Liver (tissue), 10 donors: ENCODE data around the gene GCH1. TPM values are rescaled to one million over a fixed set of nuclear protein-coding genes. Genes with fewer than 3 reads are reported as not detected.

Source experiments
- DNase-seq: peaks from one replicate; pipeline ENCODE4 v3.0.0-alpha.2; 2017; ENCODE audit warnings: low spot score
- H3K27ac ChIP-seq, 2 donors: one replicate each; pipeline ENCODE4 v1.7.0; 2013; ENCODE audit warnings: inconsistent platforms in 2 of 2, low read length in 2 of 2, control low read depth in 1 of 2, low read depth in 1 of 2, mild to moderate bottlenecking in 1 of 2
- H3K27me3 ChIP-seq, 4 donors: one replicate each; pipeline versions ENCODE4 v1.6.1 to v1.7.0; 2013; ENCODE audit warnings: low read length in 3 of 4, inconsistent platforms in 1 of 4, mild to moderate bottlenecking in 1 of 4, moderate library complexity in 1 of 4; ENCODE audit not compliant: control insufficient read depth in 4 of 4, insufficient read depth in 4 of 4
- H3K36me3 ChIP-seq, 4 donors: one replicate each; pipeline versions ENCODE4 v1.6.1 to v1.7.0; 2013; ENCODE audit warnings: low read length in 3 of 4, mild to moderate bottlenecking in 3 of 4, low read depth in 1 of 4, moderate library complexity in 1 of 4; ENCODE audit not compliant: control insufficient read depth in 4 of 4, insufficient read depth in 3 of 4
- H3K4me1 ChIP-seq, 4 donors: one replicate each; pipeline versions ENCODE4 v1.6.1 to v1.7.0; 2013; ENCODE audit warnings: low read length in 3 of 4, mild to moderate bottlenecking in 3 of 4, moderate library complexity in 1 of 4; ENCODE audit not compliant: control insufficient read depth in 4 of 4, insufficient read depth in 4 of 4
- H3K4me3 ChIP-seq, 3 donors: one replicate each; pipeline versions ENCODE4 v1.6.1 to v1.7.0; 2013; ENCODE audit warnings: low read length in 3 of 3, control low read depth in 1 of 3, low read depth in 1 of 3, mild to moderate bottlenecking in 1 of 3
- H3K9ac ChIP-seq, 2 donors: one replicate each; pipeline ENCODE4 v1.7.0; 2013; ENCODE audit warnings: low read length in 2 of 2, mild to moderate bottlenecking in 2 of 2, moderate library complexity in 2 of 2, control low read depth in 1 of 2, low read depth in 1 of 2
- H3K9me3 ChIP-seq, 4 donors: one replicate each; pipeline versions ENCODE4 v1.6.1 to v1.7.0; 2013; ENCODE audit warnings: low read length in 3 of 4; ENCODE audit not compliant: control insufficient read depth in 4 of 4
- ATF3 ChIP-seq: IDR thresholded peaks from 2 replicates; pipeline ENCODE4 v1.6.1; 2016; ENCODE audit warnings: antibody characterized with exemption
- CTCF ChIP-seq: fragments of 150-350 bp; IDR thresholded peaks from 2 replicates; pipeline ENCODE4 v1.5.1; 2017; ENCODE audit warnings: improper control_type of control experiment, low read depth, low read length; ENCODE audit not compliant: missing input control
- GABPA ChIP-seq, 2 donors: IDR thresholded peaks in 1 of 2; conservative IDR thresholded peaks in 1 of 2; 2 replicates each; pipeline ENCODE4 v1.6.1; 2016; ENCODE audit warnings: antibody characterized with exemption in 2 of 2, mild to moderate bottlenecking in 1 of 2, moderate library complexity in 1 of 2
- HNF4A ChIP-seq, 2 donors: conservative IDR thresholded peaks; 2 replicates each; pipeline ENCODE4 v1.6.1; 2016; ENCODE audit warnings: antibody characterized with exemption in 2 of 2, mild to moderate bottlenecking in 2 of 2
- HNF4G ChIP-seq: IDR thresholded peaks from 2 replicates; pipeline ENCODE4 v1.6.1; 2016; ENCODE audit warnings: antibody characterized with exemption
- JUND ChIP-seq, 2 donors: IDR thresholded peaks; 2 replicates each; pipeline ENCODE4 v1.6.1; 2016; ENCODE audit warnings: antibody characterized with exemption in 2 of 2
- MAX ChIP-seq: IDR thresholded peaks from 2 replicates; pipeline ENCODE4 v1.6.1; 2016; ENCODE audit warnings: antibody characterized with exemption
- NR2F2 ChIP-seq: IDR thresholded peaks from 2 replicates; pipeline ENCODE4 v1.6.1; 2016; ENCODE audit warnings: antibody characterized with exemption
- RAD21 ChIP-seq, 2 donors: IDR thresholded peaks; 2 replicates each; pipeline ENCODE4 v1.6.1; 2016; ENCODE audit warnings: antibody characterized with exemption in 2 of 2, mild to moderate bottlenecking in 2 of 2
- RXRA ChIP-seq, 2 donors: IDR thresholded peaks; 2 replicates each; pipeline ENCODE4 v1.6.1; 2017 to 2018; ENCODE audit warnings: antibody characterized with exemption in 2 of 2, mild to moderate bottlenecking in 1 of 2
- YY1 ChIP-seq: IDR thresholded peaks from 2 replicates; pipeline ENCODE4 v1.6.1; 2016; ENCODE audit warnings: antibody characterized with exemption, mild to moderate bottlenecking
- WGBS: extraction: QIAGEN DNeasy Blood & Tissue Kit; methylation state at CpG from one replicate; pipeline ENCODE4 v1.1.7; 2013; 5-methylcytosine and 5-hydroxymethylcytosine counted together
- polyA plus RNA-seq, 2 donors: library from polyadenylated mRNA; stranded (reverse) in 1 of 2; unstranded in 1 of 2; fragments of 200-250 nt in 1 of 2; fragments of >200 nt in 1 of 2; fragmentation: Nextera tagmentation in 1 of 2; extraction: Ambion mirVana in 1 of 2; gene quantifications; one replicate each; pipeline versions ENCODE4 v1.2.1 to v1.2.3, GENCODE V29; 2013 to 2015
- small RNA-seq: library from RNA; depleted of rRNA; stranded (forward); fragments of <200 nt; gene quantifications from one replicate; pipeline ENCODE3, GENCODE V24; 2014
- total RNA-seq, 2 donors: library from RNA; depleted of rRNA; stranded (reverse); fragments of >200 nt; gene quantifications; one replicate each; pipeline ENCODE4 v1.2.3, GENCODE V29; 2014
- donor health status: healthy.
- donor health status: healthy.
- donor health status: healthy.
- donor health status: healthy.
- donor health status: healthy.

The GCH1 gene
- total and polyA plus RNA-seq, 4 donors, result 19.7 to 60.0 (median 37.0) TPM

GRCh38 chr14:54794796-54795195 is 107.8 kb downstream of the GCH1 start (continued):
- no peak for TF ChIP-seq RXRA (IDR thresholded peaks at IDR 0.05)
- no peak for TF ChIP-seq HNF4A (conservative IDR thresholded peaks at IDR 0.05)
- no peak for TF ChIP-seq NR2F2

GRCh38 chr14:54794159-54794558 is 108.5 kb downstream of the GCH1 start:
- WGBS, result 71% methylated on average over 1 of the region's 1 CpG
- H3K36me3 ChIP-seq, result peaks cover 2 to 11% (median 8%) of the 10 kb centered on the region in 4 donors
- no peaks in the 10 kb centered on the region for H3K27me3 ChIP-seq
- H3K4me1 ChIP-seq, result peaks cover 0 to 14% (median 4%) of the 10 kb centered on the region in 4 donors
- no peaks in the 10 kb centered on the region for H3K9me3 ChIP-seq
- H3K4me3 ChIP-seq, result no peak overlapping the region
- no peak for DNase-seq
- no peak overlapping the region for H3K27ac ChIP-seq
- H3K9ac ChIP-seq, result no peak overlapping the region
- TF ChIP-seq NR2F2 (no peak), GABPA (IDR thresholded peaks at IDR 0.05 in 1 of 2, conservative IDR thresholded peaks at IDR 0.05 in 1 of 2) (no peak), JUND (IDR thresholded peaks at IDR 0.05) (no peak), ATF3 (no peak)

GRCh38 chr14:54792288-54792687 is 110.3 kb downstream of the GCH1 start:
- TF ChIP-seq NR2F2 (no peak), HNF4A (conservative IDR thresholded peaks at IDR 0.05) (no peak), RAD21 (IDR thresholded peaks at IDR 0.05) (no peak), CTCF (no peak), JUND (IDR thresholded peaks at IDR 0.05) (no peak), MAX (no peak), YY1 (no peak), RXRA (IDR thresholded peaks at IDR 0.05) (no peak), HNF4G (no peak)
- H3K4me1 ChIP-seq, result peaks cover 0 to 17% (median 4%) of the 10 kb centered on the region in 4 donors
- no peak overlapping the region for H3K4me3 ChIP-seq
- 91% methylated on average over 6 of the region's 6 CpGs for WGBS
- H3K36me3 ChIP-seq, result peaks cover 2 to 21% (median 14%) of the 10 kb centered on the region in 4 donors
- no peaks in the 10 kb centered on the region for H3K9me3 ChIP-seq
- no peak for DNase-seq
- H3K27me3 ChIP-seq, result no peaks in the 10 kb centered on the region
- no peak overlapping the region for H3K9ac ChIP-seq
- no peak overlapping the region for H3K27ac ChIP-seq

Small RNA genes within 50 kb of the gene (small RNA-seq; reads per million reads assigned to genes)
- gene MIR4308 (not detected), gene RNU6ATAC9P (not detected)

Other genes with a start within 250 kb of the GCH1 start
- 10 to 100 TPM in 1 of 2 donors, under 1 TPM in 1; 0.50 to 14.1 TPM for gene WDHD1, start 124.3 kb upstream of the GCH1 start, total RNA-seq
- under 1 TPM; 0.18 to 0.33 TPM for gene WDHD1, start 124.3 kb upstream of the GCH1 start, polyA plus RNA-seq
- 1 to 10 TPM; 7.0 to 7.4 TPM for gene SOCS4, start 124.4 kb upstream of the GCH1 start, total RNA-seq
- 1 to 10 TPM; 2.2 to 5.0 TPM for gene SOCS4, start 124.4 kb upstream of the GCH1 start, polyA plus RNA-seq
- 10 to 100 TPM; 11.8 to 15.5 TPM for gene MAPK1IP1L, start 148.8 kb upstream of the GCH1 start, total RNA-seq
- gene MAPK1IP1L, start 148.8 kb upstream of the GCH1 start, polyA plus RNA-seq, result 10 to 100 TPM; 19.8 to 25.2 TPM
- gene LGALS3, start 226.4 kb upstream of the GCH1 start, total RNA-seq, result 10 to 100 TPM in 1 of 2 donors, 1 to 10 TPM in 1; 6.9 to 20.8 TPM
- 10 to 100 TPM in 1 of 2 donors, 1 to 10 TPM in 1; 9.0 to 12.5 TPM for gene LGALS3, start 226.4 kb upstream of the GCH1 start, polyA plus RNA-seq